CD4-positive, alpha-beta T cell treated with Interleukin-4 for 1 hour (primary cell): ENCODE measurements around the gene HOXD4.
A peak's percentile ranks its signal among the peaks of the same experiment; 100 is the strongest.

Experiments used
- DNase-seq, 2 donors: peaks; one replicate each; pipeline ENCODE4 v3.0.0-alpha.2; 2020 to 2022

The HOXD4 gene

DNA sequence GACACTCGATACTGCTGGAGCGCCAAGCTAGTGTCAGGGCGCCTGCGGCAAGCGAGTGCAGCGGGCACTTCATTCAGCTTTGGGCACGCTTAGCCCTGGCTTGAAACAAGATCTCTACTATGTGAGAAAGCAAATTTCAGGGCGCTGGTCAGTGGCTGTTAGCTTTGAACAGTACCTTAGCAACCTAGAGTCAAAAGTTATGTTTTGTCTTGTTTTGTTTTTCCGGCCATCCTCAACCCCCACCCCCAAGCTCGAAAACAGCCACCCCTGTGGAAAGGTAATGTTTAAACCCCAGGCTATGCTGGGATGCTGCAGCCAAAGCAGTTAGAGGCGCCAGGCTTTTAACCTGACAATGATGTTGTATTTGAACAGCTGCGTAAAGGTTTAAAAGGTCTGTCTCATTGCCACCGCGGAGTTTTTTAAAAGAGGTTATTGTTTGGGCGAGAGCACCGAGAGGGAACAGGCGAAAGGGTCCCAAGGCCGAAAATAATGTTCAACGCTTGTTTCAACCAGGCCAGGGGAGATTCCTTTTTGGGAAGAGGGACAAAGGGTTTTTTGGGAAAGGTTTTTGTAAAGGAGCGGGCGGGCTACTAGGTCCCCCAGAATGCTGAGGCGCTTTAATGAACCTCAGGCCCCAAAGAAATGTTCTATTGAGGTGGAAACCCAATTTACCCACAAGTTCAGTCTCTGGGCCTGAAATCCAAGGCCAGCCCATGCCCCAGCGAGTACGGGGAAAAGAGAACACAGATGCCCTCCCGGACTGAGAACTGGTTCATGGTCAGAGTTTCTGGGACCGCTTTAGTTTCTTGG, 37.0 kb upstream of the HOXD4 start:
- DNase-seq: no peak

DNA sequence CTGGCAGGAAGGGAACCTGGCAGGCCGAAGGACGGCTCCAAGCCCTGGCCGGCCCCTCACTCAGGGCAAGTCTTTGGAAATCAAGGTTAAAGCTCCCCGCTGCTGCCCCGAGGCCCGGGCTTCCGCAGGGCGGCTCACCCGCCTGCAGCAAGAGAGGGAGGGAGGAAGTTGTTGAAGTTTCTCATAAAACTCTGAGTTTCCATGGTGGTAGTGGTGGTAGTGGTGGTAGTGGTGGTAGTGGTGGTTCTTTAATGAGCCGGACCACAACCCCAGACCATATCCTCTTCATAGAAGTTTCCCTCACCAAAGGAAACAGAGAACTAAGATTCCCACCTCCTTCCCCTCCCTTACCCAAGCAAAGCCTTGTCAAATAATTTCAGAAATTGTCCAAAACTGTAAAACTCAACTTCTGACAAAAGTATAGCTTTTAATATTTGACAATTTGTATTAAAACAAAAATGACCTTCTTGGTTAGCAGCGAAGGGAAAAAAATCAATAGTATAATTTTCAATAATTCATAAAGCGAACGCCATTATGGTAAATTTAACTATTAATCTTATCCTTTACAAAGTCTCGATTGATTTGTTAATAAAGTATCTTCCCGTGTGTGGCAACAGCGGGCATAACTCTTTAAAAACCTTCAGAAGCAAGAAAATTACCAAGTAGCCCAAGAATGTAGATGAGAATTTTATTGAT, 36.3 kb upstream of the HOXD4 start:
- DNase-seq: no peak

DNA sequence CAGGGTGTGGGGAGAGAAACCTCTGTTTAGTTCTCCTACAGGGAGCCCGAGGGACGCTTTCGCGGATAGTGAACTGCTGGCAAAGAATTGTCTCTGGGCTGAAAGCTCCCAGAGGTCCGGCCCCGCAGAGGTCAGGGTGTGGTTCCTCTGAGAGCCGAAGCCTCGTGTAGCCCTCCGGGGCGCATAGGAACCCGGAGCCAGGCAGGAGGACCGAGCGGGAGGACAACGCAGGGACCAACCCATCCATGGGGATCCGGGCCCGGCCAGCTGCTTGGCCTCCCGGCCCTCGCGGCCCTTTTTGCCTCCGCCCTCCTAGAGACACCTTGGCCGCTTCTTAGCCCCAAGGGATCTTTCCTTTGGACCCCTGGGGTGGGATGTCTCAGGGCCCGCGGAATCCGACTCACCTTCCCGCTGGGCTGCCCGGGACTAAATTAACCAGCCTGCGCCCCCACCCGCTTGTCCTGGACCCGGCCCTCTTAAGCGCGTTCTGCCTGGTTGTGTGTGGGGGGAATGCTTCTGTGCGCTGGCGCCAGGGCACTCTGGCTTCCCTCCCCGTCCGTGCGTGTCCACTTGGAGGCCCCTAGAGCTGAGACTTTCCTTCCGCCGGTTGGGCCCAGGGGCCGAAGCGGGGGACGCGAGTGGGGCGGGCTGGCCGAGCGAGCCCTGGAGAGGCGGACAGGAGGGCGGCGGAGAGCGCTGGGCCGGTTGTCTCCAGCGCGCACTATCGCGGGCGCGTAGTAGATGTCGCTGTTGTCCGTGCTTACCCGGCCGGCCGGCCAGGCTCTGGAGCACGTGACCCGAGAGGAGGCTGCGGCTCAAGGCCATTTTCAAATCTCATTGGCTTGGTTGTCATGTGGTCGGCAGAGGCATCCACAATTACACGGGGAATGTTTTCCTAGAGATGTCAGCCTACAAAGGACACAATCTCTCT, 35.2 kb upstream of the HOXD4 start, which contains the start of gene HOXD10:
HOXD10 (plus strand) TSS at position 896 of the 931 bp plus-strand sequence. CDS start 56 bp downstream, outside the sequence.
- DNase-seq: no peak

DNA sequence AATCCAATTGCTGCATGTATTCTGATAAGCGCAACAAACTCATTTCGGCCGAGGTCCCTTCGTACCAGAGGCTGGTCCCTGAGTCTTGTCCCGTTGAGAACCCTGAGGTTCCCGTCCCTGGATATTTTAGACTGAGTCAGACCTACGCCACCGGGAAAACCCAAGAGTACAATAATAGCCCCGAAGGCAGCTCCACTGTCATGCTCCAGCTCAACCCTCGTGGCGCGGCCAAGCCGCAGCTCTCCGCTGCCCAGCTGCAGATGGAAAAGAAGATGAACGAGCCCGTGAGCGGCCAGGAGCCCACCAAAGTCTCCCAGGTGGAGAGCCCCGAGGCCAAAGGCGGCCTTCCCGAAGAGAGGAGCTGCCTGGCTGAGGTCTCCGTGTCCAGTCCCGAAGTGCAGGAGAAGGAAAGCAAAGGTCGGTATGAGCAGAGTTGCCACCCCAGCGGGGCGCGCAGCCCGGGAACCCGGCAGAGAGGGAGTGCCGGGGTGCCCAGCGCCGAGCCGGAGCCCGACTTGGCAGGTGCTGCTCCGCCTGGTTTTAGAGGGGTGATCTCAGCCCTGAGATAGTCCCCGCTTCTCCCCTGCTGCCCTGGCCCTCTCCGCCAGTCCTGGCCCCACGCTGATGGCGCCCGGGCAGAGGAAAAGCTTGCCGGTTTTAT, 34.1 kb upstream of the HOXD4 start:
- DNase-seq: no peak

DNA sequence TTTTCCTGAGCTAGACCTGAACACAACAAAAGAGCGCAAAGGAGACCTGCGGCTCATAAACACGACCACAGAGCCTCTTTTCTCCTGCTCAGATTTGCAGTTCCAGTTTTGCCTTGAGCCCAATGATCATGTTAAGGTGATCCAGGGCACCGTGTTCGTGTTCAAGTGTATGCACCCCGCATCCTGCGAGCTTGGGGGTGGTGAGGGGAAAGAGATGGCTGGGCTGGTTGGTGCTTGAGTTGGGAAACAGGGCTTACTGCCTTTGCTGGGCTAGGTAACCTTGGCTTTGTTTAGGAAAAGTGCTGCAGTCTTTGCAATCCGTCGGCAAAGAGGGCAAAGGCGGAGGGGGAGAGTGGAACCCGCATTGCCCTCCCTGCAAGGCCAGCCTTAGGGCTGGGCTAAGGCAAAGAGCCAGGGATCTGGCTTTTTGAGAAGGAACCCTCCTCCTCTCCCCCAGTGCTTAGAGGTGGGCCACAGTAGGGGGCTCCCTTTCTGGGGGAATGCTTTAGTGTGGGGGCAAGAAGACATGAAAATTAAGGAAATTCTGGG, 33.5 kb upstream of the HOXD4 start:
- no peak for DNase-seq

DNA sequence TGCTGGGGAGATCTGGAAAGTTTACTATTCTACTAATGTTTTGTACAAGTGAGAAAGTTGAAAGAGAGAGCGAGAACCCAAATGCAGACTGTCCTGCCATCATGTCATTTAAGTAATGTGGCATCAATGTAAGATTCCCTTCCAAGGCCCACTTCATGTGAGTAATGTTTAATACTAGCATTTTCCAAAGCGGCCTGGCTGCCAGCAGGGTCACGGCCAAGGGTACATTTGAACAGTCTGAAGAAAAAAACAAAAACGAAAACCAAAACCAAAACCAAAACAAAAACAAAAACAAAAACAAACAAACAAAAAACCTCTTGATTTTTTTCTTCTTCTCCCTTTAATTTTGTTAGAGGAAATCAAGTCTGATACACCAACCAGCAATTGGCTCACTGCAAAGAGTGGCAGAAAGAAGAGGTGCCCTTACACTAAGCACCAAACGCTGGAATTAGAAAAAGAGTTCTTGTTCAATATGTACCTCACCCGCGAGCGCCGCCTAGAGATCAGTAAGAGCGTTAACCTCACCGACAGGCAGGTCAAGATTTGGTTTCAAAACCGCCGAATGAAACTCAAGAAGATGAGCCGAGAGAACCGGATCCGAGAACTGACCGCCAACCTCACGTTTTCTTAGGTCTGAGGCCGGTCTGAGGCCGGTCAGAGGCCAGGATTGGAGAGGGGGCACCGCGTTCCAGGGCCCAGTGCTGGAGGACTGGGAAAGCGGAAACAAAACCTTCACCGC, 32.6 kb upstream of the HOXD4 start:
- no peak for DNase-seq

DNA sequence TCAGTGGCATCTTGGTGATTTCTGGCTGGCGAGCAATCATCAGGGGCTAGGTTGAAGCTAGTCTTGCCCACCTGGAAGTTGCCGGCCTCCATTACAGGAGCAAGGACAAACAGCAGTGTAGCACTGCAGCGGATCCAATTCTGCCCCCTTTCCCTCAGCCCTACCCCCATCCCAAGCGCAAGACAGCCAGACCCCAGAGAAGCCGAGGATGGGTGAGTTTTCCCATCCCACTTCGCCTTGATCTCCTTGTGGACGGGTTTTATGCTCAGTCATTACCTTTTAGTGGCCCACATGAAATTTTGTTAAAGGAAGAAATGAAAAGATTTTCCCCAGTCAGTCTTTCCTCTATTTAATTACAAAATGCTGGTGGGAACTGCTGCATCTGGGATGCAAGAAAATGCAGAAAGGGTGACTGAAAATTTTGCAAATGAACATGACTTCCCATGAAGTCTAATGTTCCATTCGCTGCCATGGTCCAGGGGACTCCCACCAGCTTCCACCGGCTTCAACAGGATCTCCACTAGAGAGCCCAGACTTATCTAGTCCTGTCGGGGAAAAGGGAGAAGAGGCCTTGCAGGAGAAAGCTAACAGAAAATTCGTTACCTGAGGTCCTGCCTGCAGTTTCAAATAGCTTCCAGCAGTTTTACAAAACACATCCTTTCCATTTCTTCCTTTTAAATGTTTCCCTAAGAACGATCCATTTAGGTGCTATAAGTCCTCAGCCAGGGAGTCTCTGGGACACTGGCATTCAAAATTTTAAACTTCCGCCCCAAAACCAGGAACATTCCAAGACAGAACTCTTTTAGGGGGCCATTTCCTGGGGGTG, 30.8 kb upstream of the HOXD4 start:
- no peak for DNase-seq

DNA sequence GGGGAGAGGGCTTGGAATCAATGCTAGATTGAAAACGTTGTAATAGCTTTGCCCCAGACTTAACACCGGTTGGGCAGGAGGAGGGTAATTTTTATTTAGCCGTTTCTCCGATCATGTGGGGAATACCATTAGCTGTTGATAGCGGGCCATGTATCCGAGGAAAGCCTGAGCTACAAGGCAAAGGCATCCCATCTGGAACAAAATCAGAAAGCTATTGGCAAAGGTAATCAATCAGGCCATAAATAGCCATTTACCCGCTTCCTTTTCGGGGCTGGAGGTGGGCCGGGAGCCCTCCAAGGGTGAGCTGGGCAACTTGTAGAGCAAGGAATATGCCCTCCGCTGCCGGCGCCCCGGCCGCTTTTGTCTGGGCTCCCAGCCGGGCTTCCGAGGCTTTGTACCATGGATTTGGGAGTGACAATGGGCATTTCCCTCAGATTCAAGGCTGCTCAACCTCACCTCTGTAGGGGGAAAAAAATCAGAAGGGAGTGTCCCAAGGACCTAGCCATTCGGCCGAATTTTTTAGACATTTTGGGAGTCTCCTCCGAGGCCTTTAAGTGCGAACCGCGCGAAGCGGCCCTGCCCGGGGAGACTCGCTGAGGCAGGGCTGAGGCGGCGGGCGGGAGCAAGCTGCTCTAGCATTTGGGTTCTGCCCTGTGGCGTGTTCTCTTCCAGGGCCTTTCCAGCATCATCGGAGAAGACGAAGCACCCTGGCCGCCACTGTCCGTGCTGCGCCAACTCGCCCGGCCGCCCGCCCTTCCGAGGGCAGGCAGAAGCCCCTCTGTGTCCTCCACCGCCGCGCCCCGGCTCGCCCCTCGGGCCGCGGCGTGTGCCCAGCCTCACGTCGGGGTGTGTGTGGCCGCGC, 29.9 kb upstream of the HOXD4 start:
- DNase-seq: no peak

DNA sequence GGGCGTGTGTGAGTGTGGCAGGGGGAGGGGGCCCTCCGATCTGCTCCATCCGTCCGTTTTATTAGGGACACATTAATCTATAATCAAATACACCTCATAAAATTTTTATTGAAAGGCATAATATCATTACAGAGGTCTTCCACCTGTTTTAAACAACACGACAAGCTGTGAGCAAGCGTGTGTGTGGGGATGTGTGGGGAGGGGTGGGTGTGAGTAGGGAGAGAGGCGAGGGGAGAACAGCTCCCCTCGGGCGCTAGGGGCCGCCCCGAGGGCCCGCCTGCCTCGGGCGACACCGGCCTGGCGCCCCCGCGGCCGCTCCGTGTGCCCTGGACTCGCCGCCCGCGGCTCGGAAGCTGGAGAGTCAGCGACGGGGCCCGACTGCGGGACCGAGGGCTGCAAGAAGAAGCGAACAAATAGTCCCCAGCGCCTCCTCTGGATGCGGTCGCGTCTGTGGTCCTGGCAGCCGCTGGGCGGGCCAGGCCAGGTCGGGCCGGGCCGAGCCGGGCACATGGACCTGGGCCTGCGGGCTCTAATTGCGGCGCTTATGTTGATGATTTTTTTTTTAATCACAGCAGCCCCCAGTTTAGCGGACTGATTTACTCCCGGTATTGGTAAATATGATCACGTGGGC, 29.2 kb upstream of the HOXD4 start:
- DNase-seq: no peak

DNA sequence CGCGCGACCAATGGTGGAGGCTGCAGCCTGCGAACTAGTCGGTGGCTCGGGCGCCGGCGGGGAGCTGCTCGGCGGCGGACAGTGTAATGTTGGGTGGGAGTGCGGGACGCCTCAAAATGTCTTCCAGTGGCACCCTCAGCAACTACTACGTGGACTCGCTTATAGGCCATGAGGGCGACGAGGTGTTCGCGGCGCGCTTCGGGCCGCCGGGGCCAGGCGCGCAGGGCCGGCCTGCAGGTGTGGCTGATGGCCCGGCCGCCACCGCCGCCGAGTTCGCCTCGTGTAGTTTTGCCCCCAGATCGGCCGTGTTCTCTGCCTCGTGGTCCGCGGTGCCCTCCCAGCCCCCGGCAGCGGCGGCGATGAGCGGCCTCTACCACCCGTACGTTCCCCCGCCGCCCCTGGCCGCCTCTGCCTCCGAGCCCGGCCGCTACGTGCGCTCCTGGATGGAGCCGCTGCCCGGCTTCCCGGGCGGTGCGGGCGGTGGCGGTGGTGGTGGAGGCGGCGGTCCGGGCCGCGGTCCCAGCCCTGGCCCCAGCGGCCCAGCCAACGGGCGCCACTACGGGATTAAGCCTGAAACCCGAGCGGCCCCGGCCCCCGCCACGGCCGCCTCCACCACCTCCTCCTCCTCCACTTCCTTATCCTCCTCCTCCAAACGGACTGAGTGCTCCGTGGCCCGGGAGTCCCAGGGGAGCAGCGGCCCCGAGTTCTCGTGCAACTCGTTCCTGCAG, 28.5 kb upstream of the HOXD4 start, which contains the start of gene HOXD9:
HOXD9 (plus strand) TSS at position 37 of the 728 bp plus-strand sequence; CDS start at position 87, 50 bp downstream.
- no peak for DNase-seq

DNA sequence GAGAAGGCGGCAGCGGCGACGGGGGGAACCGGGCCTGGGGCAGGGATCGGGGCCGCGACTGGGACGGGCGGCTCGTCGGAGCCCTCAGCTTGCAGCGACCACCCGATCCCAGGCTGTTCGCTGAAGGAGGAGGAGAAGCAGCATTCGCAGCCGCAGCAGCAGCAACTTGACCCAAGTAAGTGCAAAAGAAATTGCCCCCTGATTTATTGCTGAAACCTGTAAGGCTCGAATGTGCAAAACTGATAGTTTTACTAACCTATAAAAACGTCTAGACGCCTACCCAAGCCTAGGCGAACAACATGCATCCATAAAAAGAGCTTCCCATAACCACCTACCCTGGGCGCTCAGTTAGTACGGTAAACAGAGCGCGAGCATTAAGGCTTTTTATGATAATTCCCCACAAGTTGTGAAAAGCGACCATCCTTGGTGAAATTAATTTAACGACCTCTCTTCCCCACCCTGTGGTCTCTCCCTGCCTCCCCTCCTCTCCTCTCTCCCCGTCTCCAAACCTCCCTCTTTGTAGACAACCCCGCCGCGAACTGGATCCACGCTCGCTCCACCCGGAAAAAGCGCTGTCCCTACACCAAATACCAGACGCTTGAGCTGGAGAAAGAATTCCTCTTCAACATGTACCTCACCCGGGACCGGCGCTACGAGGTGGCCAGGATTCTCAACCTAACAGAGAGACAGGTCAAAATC, 27.8 kb upstream of the HOXD4 start:
- no peak for DNase-seq

DNA sequence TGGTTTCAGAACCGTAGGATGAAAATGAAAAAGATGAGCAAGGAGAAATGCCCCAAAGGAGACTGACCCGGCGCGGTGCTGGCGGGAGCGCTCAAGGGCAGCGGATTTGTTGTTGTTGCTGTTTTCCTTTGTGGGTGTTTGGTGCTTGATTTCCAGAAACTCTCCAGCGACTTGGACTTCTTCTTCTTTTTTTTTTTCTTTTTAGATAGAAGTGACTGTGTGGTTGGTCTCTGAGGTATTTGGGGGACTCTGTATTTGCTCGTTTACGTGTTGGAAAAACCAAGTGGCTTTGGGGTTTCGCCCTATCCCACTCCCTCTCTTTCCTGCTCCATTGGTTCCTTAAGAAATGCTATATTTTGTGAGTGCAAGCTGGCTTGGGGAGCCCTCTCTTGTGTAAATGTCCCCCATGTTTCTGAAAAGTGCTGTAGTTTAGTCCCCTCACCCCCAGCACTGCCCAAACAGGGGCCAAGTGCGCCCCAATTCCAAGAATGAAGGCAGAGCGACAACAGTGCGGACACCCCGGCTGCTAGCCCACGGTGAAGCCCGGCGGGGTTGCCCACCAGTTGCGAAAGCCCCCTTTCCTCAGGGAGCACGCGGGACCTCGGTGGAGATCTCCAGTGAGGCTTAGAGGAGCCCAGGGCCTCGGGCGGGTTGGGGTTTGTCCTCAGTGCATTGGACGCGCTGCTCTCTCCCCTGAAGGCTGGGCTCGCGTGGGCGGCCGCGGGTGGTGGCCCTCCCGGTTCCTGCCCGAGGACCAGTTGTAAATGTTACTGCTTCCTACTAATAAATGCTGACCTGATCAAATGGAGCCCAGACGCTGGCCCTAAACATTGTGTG, 27.0 kb upstream of the HOXD4 start:
- no peak for DNase-seq

DNA sequence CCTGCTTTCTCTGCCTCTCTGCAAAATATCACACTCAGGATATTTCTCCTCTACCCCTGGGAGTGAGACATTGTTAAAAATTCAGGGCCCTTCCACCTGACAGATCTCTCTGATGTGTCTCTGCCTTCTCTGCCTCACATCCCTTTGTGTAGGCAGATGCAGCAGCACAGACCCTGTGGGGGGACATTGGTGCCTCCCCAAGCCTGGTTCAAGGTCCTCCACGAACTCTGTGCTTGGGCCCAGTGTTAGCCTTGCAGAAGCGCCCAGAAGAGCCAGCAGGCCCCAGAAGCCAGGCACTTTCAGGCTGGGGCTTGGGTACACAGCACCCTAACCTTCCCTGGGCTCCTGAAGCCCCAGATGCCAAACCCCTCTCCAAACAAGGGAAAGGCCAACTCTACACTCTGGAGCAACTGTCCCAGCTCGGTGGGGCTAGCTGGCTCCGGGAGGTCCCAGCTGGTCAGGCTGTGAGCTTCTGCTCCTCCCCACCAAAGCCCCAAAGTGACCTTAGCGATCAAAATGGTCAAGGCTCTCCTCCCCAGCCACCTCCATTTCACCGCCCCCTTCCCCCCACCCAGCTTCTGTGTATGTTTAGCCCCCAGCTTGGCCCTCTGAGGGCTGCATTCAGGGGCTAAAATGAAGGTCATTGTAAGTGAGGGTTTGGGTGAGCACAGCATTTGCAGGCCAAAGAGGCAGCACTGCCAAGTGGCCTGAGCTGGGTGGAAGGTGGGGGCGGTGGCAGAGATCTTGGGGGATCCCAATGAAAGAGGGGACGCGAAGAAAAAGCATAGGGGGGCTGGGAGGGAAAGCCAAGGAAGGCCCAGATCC, 26.2 kb upstream of the HOXD4 start:
- no peak for DNase-seq

DNA sequence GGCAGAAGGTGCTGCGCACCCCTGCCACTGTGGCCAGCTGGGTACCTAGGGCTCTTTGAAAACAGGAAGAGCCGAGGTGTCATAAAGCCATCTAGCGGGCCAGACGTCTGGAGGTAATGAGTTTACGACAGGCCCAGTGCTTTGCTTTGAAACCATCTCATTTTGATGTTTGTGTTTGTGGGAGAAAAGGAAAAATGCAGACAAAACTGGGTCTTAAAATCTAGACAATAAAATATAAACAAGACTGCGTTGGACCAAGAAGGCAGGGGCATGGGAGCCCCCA, 25.6 kb upstream of the HOXD4 start:
- no peak for DNase-seq

DNA sequence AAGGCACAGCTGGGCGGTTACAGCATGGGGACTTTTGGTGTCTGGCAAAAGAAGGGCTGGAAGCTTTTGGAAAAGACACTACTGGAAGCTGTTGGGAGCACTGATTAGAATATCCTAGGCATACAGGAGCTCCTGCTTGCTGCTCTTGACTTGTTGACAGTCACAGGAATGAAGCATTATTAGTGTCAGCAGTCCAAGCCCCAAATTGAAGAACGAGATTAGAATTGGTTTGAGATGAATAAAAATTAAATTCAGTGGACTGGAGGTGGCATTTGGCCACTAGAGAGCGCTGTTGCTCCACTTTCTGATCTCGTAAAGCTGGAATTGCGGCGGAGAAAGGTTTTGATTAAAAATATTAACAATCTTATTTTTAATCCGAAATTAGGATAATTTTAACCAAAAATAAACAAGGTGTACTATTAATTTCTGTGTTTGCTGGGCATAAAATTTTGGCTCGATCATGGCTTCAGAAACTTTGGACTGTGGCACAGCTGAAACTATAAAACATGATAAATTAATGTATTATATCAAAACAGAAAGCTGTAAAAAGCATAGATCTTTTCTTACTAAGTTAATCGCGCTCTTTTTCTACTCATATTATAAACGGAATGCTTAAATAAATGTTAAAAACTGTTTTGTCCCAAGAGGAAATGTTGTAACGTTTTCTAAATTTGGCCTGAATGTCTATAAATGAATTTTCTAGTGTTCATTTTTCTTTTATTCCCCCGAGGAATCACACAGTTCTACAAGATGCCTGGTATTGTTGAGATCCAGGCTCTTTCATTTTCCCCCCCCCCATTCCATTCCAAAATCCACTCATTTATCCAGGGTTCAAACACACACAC, 24.2 kb upstream of the HOXD4 start:
- peak; percentile 59 to 68 for DNase-seq
